ENCODE data around the gene POTEI.
"Not testable (repeated sequence)": the region's sequence is repeated elsewhere in the genome, so short reads cannot be mapped to it uniquely, and the experiment has no call there.

POTEI gene

DNA sequence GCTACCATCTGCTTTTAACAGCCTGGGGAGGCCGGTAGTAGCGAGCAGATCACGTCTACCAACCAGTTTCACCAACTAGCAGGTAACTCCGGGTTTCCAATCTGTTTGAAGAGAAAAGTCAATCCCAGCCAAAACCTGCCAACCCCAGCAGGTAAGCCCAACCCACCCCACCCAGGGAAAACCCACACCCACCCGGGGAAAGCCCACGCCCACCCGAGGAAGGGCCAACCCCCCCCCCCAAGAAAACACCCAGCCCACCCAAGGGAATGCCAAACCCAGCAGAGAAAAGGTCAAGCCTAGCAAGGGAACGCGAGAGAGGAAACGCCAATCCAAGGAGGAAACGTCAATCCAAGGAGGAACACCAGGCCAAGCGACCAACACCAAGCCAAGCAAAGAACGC is at the start of gene POTEI:
TSS of gene POTEI (minus strand) at position 101 of the 400 bp plus-strand sequence. CDS start at position 8, 93 bp downstream.
- DNase-seq = not testable (repeated sequence)

DNA sequence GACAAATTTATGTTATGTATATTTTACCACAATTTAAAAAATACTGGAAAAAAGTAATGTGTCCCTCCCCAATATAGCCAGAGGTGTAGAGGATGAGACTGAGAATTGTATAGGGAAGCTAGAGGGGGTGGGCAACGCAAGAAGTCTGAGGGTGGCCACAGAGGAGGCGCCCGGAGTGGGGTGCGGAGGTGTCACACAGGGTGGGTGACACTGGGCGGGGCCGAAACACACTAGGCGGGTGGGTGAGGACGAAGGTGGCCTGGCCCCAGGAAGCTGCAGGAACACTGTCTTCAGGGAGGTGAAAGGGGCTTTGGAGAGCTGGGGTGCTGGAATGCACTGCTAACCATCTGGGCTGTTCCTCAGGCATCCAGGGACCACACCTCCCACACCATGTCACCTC is 47.3 kb upstream of the POTEI start:
- DNase-seq = not testable (repeated sequence)

DNA sequence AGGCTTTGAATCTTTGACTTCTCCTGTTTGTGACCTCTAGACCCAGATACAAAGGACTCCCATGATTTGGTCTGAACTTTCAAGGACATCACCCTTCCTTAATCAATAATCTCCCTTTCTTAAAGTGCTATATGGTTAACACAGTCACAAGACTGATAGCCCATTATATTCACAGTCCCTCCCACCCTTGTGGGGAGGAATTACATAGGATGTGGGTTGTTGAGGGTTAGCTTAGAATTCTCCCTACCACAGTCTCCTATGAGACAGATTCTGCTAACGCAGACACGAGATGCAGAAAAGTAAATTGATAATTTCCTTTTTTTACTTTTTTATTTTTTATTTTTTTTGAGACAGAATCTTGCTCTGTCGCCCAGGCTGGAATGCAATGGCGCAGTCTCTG is 45.0 kb upstream of the POTEI start:
- DNase-seq = not testable (repeated sequence)

DNA sequence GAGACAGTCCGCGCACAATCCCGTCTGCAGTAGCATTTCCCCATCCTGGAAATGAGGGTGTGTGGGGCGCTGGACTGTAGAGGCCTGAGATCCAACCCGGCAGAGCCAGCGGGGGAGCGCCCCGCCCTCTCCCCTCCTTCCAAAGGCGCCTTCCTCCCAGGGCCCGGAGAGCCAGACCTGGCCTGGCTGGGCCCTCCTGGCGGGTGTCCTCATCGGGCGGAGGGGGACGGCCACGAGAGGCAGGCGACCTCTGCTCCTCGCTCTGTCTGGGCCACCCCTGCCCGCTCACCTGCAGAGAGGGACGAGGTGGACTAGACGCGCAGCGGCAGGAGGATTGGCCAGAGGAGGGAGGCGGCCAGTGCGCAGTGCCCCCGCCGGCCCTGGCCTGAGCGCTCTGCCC is 40.3 kb upstream of the POTEI start:
- DNase-seq = not testable (repeated sequence)

DNA sequence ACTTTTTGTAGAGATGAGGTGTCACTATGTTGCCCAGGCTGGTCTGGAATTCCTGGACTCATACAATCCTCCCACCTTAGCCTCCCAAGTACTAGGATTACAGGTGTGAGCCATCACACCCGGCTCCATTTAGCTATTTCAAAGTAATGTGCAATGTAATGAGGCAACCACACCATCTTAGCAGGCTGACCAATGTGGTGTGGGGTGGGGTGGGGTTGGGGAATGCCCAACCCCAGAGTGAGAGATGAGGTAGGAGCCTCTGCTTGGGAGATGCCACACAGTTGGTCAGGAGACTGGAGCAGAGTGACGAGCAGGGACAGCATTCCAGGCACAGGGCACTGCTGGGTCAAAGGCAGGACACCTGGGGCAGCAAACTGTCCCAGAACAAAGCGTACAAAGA is 39.3 kb upstream of the POTEI start:
- DNase-seq = not testable (repeated sequence)

DNA sequence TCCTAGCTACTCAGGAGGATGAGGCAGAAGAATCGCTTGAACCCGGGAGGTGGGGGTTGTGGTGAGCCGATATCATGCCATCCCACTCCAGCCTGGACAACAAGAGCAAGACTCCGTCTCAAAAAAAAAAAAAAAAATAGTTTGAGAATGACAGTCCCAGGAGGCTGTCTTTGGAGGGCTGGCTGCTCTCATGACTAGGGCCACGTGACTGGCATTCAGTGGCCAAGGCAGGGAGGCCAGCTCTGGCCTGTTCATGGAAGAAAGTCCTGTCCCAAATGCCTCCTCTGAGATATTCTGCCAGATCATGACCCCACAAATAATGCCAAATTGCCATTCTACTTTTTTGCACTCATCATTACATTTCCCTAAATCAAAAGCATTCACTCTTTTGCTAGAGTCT is 35.9 kb upstream of the POTEI start:
- DNase-seq = not testable (repeated sequence)

DNA sequence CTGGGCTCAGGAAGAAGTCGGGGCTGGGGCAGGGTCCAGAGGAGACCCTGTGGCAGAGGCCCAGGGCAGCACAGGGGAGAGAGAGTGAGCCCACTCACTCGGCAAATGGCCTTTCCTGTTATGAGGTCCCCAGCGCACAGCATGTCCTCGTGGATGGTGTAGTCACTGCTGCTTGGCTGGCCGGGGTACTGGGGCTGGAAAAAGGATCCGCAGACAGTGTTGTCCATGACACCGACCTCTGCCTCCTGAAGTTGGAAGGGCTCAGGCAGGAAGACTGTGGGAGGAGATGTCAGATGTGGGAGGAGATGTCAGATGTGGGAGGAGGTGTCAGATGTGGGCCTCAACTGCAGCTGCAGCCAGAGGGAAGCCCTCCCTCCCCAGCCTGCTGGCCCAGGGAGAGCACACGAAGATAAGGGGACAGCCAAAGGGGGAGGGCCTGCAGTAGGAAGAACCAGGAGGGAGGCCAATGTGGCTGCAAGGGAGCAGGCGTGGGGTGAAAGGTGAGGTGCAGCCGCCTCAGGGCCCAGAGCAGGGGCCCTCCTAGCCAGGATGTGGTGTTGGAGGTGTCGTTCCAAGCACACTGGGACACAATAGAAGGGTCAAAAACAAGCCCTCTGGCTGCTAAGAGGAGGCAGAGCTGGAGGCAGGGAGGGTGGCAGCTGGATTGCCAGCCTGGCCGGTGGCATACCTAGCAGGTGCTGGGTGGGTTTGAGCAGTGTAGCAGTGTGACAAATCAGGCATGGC is 34.8 kb upstream of the POTEI start:
- DNase-seq = not testable (repeated sequence)

DNA sequence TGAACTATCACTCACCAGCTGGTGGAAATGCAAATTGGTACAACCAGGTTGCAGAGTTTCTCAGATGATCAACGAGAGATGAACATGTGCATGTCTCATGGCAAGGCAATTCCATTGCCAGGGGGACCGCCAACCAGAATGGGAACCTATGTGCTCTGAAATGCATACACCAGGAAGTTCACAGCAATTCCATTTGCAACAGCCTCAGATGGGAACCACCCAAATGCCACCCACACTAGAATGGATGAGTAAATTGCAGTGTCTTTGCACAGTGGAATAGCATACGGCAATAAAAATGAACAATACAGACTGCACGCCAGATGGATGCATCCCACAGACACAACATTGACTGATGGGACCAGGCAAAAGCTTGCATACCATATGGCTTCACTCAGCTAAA is 33.7 kb upstream of the POTEI start:
- DNase-seq = not testable (repeated sequence)

DNA sequence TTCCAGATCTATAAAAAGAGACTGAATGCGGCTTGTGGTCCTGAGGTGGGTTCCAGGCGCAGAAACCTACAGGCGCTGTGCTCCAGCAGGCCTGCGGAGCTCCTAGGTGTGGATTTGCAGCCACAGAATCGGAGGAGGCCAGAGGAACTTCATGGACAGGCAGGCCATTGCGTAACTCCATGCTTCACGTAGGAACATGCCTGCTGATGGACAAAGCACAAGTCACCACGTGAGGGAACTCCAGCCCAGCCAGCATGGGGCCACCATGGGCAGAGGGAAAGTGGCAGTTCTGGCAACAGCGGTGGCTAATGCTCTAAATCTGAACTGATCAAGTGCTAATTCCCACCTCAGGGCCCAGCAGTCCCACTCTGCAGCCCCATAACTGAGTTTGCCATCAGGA is 29.1 kb upstream of the POTEI start:
- not testable (repeated sequence) for DNase-seq

DNA sequence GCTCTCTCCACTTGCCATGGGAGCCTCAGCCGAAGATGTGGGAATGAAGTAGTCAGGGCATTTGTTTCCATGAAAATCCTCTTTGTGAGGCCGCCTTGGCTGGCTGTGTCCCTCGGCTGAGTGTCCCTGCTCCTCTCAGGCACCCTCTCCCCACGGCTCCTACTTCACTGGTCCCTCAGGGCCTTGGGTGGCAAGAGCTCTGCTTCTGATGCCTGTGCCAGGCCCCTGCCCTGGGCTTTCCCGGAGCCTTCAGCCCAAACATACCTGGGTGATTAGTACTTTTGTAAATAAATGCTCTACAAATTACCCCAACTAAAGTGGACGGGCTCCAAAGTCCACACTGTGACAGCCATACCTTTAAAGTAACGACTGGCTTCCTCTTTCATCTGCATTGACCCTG is 27.5 kb upstream of the POTEI start:
- DNase-seq = not testable (repeated sequence)

DNA sequence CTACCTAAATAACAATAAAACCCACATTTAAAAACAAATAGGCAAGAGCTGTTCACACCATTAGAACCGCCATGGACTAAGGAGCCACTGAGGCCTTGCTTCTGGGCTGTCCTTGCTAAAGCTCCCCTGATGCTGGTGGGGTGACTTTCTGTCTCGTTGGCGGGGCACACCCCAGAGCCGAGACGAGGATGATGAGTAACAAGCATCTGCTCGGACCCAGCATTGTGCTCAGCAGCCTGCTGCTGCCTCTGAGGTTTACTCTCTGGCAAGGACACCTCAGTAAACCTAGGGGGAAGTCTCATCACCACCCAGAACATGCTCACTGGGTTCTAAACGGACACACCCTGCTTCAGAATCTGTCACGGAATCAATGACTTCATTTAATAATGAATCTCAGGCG is 22.5 kb upstream of the POTEI start:
- not testable (repeated sequence) for DNase-seq

DNA sequence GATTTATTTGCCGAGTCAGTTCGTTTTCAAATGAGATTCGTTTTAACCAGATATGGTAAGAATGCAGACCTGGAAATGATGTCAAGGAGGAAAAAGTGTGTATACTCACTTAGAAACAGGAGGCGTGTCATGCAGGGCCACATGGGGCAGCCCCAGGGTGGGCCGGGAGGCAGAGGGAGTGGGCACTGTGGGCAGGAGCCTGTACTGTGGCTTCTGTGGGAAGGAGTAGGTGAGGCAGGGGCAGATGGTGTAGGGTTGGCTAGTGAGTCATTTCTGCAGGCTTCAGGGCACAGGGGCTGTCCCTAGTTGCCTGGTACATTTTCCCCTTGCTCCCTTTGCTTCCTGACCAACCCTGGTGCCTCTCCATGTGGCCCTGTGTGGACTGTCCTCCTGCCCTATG is 22.1 kb upstream of the POTEI start:
- not testable (repeated sequence) for DNase-seq

DNA sequence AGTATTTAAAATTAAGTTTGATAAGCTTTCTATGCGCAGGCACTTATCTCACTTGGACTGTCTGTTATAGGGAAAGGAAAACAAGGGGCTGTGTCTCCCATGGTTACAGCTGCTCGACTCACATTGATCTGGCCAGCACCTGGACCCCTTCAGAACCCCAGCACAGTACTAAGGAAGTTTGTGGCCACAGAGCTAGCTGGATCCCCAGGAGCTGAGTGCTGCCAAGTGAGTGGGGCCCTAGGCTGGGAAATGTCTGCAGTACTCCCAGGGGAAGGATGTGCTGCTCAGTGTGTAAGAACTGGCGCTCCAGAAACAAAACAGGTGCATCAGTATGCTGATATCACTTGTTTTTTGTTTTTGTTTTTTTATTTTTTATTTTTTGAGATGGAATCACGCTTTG is 21.1 kb upstream of the POTEI start:
- DNase-seq = not testable (repeated sequence)

DNA sequence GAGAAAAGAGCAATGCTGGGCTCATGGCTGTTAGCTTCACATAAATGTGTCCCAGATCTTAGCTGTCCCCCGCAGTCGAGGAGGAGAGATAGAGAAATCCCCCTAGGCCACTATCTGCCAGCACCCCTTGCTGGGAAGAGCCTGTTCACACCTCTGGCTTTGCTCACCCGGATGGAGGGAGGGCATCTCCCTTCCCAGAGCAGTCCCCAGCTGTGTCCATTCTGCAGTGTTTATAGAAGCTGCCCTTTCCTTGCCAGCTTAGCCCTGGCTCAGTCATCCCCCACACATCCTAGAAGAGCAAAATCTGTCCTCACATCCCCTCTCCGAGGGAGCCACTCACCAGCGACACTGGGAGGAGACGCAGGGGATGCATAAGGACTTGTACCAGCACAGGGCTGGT is 20.4 kb upstream of the POTEI start:
- DNase-seq = not testable (repeated sequence)

DNA sequence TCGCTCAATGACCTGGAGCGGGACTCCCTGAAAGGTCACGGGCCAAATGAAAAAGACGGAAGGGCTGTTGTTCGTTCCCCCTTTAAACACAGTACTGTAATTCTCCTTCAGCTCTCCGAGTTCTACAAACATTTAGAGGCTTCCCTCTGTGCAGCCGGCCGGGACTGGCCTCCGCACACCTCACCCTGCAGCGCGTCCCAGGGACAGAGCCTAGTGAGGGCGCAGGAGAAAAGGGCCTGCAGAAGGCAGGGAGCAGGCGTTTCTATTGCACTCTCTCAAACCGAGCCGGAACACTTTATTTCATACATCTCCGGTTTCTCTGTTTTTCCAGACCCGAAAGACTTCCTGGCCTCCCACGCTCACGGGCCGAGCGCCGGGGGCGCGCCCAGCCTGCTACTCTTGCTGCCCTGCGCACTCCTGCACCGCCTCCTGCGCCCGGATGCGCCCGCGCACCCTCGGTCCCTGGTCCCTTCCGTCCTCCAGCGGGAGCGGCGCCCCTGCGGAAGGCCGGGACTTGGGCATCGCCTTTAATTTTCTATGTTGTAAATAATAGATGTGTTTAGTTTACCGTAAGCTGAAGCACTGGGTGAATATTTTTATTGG is 18.3 kb upstream of the POTEI start:
- not testable (repeated sequence) for DNase-seq

DNA sequence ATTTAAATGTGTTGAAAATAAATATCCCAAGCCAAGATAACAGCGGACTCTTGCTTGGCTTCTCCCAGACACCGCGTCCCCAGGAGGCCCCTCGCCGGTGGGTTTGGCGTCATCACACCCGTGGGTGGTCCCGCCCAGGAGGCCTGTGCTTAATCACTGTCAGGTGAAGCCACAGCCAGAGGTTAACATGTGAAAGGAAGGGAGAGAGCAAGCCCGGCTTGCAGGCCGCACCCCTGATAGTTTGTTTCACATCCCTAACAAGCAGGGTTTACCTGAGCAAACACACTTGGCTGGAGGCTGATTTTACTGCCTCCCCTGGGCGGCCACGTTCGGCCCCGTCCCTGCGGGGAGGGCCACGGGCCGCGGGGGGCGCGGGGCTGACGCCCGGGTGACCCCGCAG is 13.3 kb upstream of the POTEI start:
- DNase-seq = not testable (repeated sequence)

DNA sequence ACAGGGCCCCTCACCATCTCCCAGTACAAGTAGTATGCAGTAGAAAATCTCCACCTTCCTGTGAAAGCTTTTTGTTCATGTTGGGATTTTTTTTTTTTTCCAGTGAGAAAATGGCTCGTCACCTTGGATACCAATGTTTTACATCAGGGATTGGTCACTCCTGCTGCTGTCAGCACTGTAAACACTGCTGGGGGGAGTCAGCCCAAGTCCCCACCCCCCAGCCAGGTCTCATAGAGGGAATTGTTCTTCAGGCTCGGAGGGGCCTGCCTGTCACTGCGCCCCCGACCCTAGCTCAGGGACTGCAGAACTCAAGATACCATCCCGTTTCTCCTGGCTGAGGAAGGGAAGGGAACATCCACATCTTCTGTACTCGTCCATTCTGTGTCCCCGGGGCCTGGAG is 11.9 kb upstream of the POTEI start, which contains the start of gene CFC1B:
TSS of gene CFC1B (plus strand) at position 231 of the 400 bp plus-strand sequence. CDS start 263 bp downstream, outside the sequence.
- not testable (repeated sequence) for DNase-seq

DNA sequence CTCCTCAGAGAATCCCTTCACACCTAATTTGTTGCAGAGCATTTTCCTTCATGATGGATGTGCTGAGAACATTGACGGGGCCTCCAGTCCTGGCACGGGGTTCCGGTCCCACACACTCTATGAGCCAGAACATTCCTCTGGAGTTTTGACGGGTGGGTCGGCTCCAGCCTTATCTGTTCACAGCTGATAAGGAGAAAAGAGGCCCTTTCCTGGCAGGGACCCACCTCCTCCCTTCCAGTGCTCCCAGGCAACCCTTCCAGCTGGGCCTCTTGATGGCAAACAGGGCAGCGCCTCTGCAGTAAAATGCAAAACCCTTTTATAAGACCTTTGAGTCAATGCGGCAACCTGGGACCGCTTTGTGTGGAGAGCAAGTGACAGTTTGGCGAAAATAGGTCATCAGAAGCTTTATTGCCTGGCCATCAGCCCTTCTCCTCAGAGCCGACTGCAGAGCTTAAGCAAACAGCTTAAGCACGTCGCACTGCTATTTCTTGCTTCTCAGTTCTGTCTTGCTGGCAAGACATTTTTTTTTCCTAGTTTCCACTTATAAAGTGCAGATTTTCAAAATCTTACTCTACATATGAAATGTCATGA is 9.5 kb upstream of the POTEI start:
- DNase-seq = not testable (repeated sequence)

DNA sequence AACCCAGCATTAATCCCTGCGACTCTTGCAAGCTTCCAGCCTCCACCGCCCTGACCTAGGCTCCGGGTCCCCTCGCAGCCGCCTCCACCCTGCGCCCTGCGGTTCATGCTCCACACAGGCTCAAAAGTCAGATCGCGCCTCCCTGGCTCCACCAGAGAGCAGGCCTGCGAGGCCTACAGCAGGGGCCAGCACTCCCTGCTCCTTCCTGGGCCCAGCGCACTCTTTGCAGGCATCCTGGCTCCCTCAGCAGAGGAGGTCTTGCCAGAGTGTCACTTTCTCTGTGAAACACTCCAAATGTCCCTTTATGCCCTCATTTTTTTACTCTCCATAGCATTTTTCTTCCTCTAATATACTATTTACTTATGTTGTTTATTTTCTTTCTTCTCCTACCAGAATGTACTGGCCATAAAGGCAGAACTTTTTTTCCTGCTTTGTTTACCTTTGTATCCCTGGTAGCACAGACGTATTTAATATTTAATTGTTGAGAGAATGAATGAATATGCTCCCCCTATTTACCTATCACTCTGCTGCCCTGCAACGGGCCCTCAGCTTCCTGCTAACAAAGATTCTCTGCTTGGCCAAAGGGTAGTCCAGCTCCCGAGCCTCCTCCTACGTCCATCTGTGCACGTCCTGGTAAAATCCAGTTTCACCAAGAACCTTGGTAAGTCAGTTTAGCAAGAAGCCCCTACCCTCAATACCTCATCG is 2.8 kb upstream of the POTEI start:
- not testable (repeated sequence) for DNase-seq

DNA sequence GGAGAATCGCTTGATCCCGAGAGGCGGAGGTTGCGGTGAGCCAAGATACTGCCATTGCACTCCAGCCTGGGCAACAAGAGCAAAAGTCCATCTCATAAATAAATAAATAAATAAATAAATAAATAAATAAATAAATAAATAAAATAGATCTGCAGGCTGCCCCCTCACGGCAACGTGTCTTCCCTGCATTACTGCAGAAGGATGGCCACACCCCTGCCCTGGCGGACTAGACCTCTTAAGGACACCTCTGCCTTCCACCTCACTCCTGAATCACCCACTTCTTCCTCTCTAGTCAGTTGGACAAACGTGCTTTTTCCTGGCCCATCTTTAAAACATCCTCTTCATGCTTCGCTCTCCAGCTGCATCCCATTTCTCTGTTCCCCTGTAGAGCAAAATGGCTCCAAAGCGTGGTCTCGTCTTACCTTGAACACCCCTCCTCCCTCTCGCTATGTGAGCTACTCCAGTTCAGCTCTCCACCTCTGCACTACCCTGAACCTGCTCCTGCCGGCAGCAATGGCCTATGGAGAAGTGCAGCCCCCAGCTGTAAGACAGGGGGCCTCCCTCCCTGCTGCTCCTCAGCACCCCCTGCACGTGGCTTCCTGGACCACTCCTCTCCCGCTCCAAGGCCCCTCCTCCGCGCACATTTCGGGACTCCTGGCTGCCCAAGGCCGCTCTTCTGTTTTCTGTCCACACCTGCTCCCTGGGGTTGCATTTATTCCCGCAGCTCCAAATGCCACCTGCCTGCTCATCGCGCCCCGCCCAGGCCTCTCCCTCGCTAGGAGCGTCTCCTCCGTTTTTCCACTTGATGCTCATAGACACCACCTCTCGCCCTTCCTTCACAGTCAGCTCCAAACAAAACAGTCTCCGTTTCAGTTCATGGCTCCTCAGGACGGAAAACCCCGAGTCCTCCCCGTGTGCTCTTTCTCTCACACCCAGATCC is 1.9 kb upstream of the POTEI start:
- DNase-seq = not testable (repeated sequence)

DNA sequence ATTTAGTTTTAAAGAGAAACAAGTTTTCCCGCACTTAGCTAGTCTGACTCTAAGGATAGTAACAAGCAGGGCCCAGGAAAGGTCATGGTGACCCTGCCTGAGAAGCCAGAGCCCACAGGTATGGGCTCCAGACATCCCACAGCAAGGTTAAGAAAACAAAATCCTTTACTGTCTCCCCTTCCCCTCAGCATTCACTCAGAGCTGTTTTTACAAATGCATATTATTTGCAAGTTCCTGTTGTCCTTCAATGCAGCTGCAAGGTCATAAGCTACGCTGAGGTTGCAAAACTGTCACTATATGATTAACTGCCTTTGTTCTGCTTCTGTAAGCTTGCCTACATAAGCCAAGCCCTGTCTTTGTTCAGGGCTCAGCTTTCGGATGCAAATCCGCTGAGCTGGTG is 18.1 kb downstream of the POTEI start:
- not testable (repeated sequence) for DNase-seq

DNA sequence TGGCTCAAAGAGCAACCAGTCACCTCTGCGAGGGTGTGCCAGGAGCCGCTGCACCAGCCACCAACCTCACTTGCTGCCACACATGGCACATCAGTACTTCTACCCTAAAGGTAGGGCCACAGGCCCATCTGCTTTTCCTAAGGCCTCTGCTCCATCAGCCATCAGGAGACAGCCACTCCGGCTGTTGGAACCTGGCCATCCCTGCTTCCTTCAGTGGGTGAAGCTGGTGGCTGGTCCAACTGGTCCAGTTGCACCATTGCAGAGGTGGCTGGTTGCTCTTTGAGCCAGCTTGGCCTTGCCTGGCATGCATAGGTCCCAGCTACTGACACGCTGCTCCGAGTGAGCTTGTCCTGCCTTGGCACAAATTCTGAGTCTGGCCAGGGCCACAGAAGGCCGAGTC is 53.7 kb downstream of the POTEI start:
- DNase-seq = not testable (repeated sequence)

Data from CD4-positive, alpha-beta T cell treated with Interleukin-12 subunit alpha and Interleukin-12 subunit beta, for 1 hour (primary cell).